GM23248 (cell line): ENCODE measurements around the gene SATB1. TPM values are rescaled to one million over a fixed set of nuclear protein-coding genes. Genes with fewer than 3 reads are reported as not detected.

Experiments
- DNase-seq: peaks from one replicate; pipeline ENCODE4 v3.0.0-alpha.2; 2015
- H2AFZ ChIP-seq: fragments of 200-600 bp; sonication (generic); 2 replicates; pipeline ENCODE4 v1.6.1; 2016; ENCODE audit warnings: antibody characterized with exemption
- H3F3A ChIP-seq: fragments of 200-600 bp; sonication (generic); 2 replicates; pipeline ENCODE4 v1.6.1; 2016; ENCODE audit warnings: mild to moderate bottlenecking, antibody characterized with exemption, mixed run types; ENCODE audit not compliant: insufficient read depth
- H3K27ac ChIP-seq: fragments of 200-600 bp; sonication (generic); 2 replicates; pipeline ENCODE4 v1.5.1; 2016; ENCODE audit warnings: mild to moderate bottlenecking
- H3K27me3 ChIP-seq: fragments of 200-600 bp; sonication (generic); replicated peaks from 2 replicates; pipeline ENCODE4 v1.6.1; 2016; ENCODE audit warnings: mild to moderate bottlenecking; ENCODE audit not compliant: insufficient read depth
- H3K36me3 ChIP-seq: fragments of 200-600 bp; sonication (generic); 2 replicates; pipeline ENCODE4 v1.6.1; 2016; ENCODE audit warnings: low read depth, mild to moderate bottlenecking
- H3K4me1 ChIP-seq: fragments of 200-600 bp; sonication (generic); 2 replicates; pipeline ENCODE4 v1.6.1; 2016; ENCODE audit warnings: mild to moderate bottlenecking; ENCODE audit not compliant: insufficient read depth
- H3K4me2 ChIP-seq: fragments of 200-600 bp; sonication (generic); one replicate; pipeline ENCODE4 v1.6.1; 2016; ENCODE audit warnings: mild to moderate bottlenecking; ENCODE audit not compliant: unreplicated experiment
- H3K4me3 ChIP-seq: fragments of 200-600 bp; sonication (generic); 2 replicates; pipeline ENCODE4 v1.5.1; 2016; ENCODE audit warnings: mild to moderate bottlenecking
- H3K79me2 ChIP-seq: fragments of 200-600 bp; sonication (generic); 2 replicates; pipeline ENCODE4 v1.6.1; 2016; ENCODE audit warnings: mild to moderate bottlenecking; ENCODE audit not compliant: insufficient read depth
- H3K9ac ChIP-seq: fragments of 200-600 bp; sonication (generic); 2 replicates; pipeline ENCODE4 v1.6.1; 2016; ENCODE audit warnings: mild to moderate bottlenecking
- H3K9me2 ChIP-seq: fragments of 200-600 bp; sonication (generic); 2 replicates; pipeline ENCODE4 v1.6.1; 2016; ENCODE audit warnings: mixed run types, mild to moderate bottlenecking, moderate library complexity; ENCODE audit not compliant: insufficient read depth
- H3K9me3 ChIP-seq: fragments of 200-600 bp; sonication (generic); one replicate; pipeline ENCODE4 v1.6.1; 2017; ENCODE audit warnings: low read depth
- H4K20me1 ChIP-seq: fragments of 200-600 bp; sonication (generic); 2 replicates; pipeline ENCODE4 v1.6.0; 2016; ENCODE audit not compliant: insufficient read depth
- EZH2 ChIP-seq: fragments of 200-600 bp; sonication (generic); IDR thresholded peaks from 2 replicates; pipeline ENCODE4 v1.6.1; 2018; ENCODE audit warnings: antibody characterized with exemption, mild to moderate bottlenecking; ENCODE audit not compliant: insufficient read depth, poor library complexity, severe bottlenecking
- EZH2phosphoT487 ChIP-seq: fragments of 200-600 bp; sonication (generic); IDR thresholded peaks from 2 replicates; pipeline ENCODE4 v1.6.1; 2018; ENCODE audit warnings: antibody characterized with exemption, moderate library complexity, mild to moderate bottlenecking, low read depth; ENCODE audit not compliant: insufficient read depth
- WGBS, 2 experiments: methylation state at CpG; one replicate each; pipeline ENCODE4 v1.1.6; 2015 to 2017; ENCODE audit warnings: low lambda C conversion rate in 2 of 2, low coverage in 1 of 2; ENCODE audit errors: missing lambda C conversion rate in 2 of 2; 5-methylcytosine and 5-hydroxymethylcytosine counted together
- in situ Hi-C: fragments of 300-500 bp; cut with MboI; formaldehyde crosslinking; loops from 2 replicates; pipeline ENCODE4 v1.15.0; 2020
- polyA plus RNA-seq: library from polyadenylated mRNA; unstranded; fragments of >200 nt; fragmentation: Nextera tagmentation; extraction: Ambion mirVana; gene quantifications from 2 replicates; pipeline ENCODE4 v1.2.1, GENCODE V29; 2016
- total RNA-seq: library from RNA; depleted of rRNA; stranded (reverse); fragments of >200 nt; shearing (Covaris generic); gene quantifications from 2 replicates; pipeline ENCODE4 v1.2.3, GENCODE V29; 2014

Gene SATB1
- total and polyA plus RNA-seq, 2 experiments from 2014 or later, result 5.7 to 12.0 TPM

DNA sequence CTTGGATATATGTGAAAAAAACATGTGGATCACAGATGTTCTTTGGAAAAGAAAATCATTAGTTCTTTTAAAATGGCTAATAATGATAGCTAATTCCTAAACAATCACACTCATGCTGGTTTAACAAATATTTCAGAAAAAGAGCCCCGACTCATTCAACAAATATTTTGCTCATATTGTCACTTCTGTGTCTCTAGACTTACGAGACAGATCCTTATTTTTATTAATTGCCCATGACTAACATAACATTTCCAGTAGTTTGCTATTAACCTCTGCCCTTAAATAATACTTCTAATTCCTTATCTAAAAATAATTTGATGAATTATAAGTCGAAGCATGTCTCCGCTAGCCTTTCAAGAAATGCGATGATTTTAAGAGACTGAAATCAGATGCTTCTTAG lies 70.4 kb downstream of the SATB1 start:
- no peak for TF ChIP-seq EZH2phosphoT487
- TF ChIP-seq EZH2, result no peak
- Histone ChIP-seq H3K36me3 (no peaks in the 10 kb centered on the region), H3K4me3 (no peak overlapping the region), H3K4me1 (peaks cover 12% of the 10 kb centered on the region), H3K4me2 (peak overlapping the region; percentile 35), H4K20me1 (no peaks in the 10 kb centered on the region), H3K27me3 (no peaks in the 10 kb centered on the region), H3K9me2 (no peaks in the 10 kb centered on the region), H3K9ac (no peak overlapping the region), H3K9me3 (no peaks in the 10 kb centered on the region), H3F3A (no peaks in the 10 kb centered on the region), H3K79me2 (no peaks in the 10 kb centered on the region), H2AFZ (no peak overlapping the region), H3K27ac (no peak overlapping the region)
- WGBS, 2 experiments, result 36 to 39% methylated on average over 5 of the region's 5 CpGs
- in situ Hi-C loops, result no loop called here
- DNase-seq, result peak; percentile 8

DNA sequence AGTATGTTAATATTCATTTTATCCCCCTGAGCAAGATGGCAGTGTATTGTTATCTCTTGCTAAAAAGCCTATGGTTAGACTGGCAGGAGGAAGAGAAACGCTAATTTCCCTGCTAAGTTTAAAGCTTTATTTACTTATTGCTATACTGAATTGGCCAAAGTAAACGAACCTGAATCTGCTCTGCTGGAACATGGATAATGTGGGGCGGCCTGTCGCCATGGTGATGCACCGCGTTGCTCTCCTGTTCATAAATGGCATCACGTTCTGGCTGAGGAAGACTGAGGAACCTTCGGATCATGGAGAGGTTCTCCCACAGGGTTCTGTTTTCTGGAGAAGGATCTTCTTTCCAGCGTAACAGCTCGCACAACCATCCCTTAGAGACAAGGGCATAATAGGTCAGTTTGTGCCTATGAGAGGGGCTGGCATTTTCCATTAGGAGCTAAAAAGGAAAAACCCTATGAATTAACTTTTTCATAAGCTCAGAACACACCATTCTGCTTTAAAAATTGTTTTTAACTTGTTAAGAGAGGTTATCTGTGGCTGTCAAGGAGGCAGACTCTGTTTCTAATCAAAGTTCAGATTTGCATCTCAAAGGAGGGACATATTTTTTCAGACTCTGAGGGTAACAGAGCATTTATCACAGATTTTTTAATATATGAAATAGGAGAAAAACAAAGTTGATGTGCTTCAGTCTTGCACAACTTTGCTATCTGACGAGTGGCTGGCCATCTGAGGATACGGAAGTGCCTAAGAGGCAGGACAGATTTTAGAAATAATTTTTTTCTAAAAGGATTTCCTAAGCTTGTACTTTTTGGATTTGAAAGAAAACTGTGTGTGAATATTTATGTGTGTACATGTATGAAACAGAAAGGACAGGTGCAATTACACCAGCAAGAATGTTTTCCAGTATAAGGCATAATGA lies 73.1 kb downstream of the SATB1 start:
- Histone ChIP-seq H2AFZ (no peak overlapping the region), H3K9me3 (no peaks in the 10 kb centered on the region), H3K27ac (no peak overlapping the region), H3K4me2 (no peak overlapping the region), H3F3A (no peaks in the 10 kb centered on the region), H3K9me2 (no peaks in the 10 kb centered on the region), H4K20me1 (no peaks in the 10 kb centered on the region), H3K4me3 (no peak overlapping the region), H3K27me3 (no peaks in the 10 kb centered on the region), H3K36me3 (peaks cover 9% of the 10 kb centered on the region; the same call in 1 of the 2 replicates), H3K9ac (no peak overlapping the region), H3K4me1 (peaks cover 12% of the 10 kb centered on the region), H3K79me2 (no peaks in the 10 kb centered on the region)
- TF ChIP-seq EZH2phosphoT487, result no peak
- TF ChIP-seq EZH2, result no peak
- in situ Hi-C loops, result no loop called here
- 90 to 92% methylated on average over 12 of the region's 12 CpGs for WGBS, 2 experiments
- DNase-seq, result no peak

DNA sequence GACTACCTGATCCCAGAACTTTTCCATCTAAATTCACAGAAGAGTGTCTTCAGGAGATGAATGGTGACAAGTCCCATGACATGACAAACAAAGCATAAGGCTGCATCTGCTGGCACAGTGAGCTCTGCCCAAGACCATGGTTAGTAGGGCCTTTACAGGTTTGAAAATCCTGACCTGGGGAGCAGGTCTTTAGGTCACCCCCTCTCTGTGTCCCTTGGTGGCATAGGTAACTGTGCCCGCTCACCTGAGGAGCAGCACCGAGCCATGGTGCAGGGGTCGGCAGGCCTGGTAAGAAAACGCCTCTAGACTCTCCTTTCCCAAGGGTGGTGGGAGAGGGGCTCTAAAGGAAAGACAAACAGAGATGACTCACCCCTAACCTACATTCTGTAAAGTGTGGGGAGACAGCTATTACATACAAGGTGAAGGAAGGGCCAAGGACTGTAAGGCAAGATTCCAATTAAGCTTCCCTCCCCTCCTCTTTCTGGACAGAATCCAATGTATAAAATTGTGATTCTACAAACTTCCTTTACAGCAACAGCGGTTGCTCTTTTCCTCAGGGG lies 74.0 kb downstream of the SATB1 start:
- no peak for DNase-seq
- Histone ChIP-seq H3K9ac (no peak overlapping the region), H3K4me3 (no peak overlapping the region), H3K9me3 (no peaks in the 10 kb centered on the region), H3K79me2 (no peaks in the 10 kb centered on the region), H4K20me1 (no peaks in the 10 kb centered on the region), H2AFZ (no peak overlapping the region), H3K36me3 (peaks cover 9% of the 10 kb centered on the region; the same call in 1 of the 2 replicates), H3K4me1 (peaks cover 12% of the 10 kb centered on the region), H3K9me2 (no peaks in the 10 kb centered on the region), H3K4me2 (no peak overlapping the region), H3K27ac (no peak overlapping the region), H3K27me3 (no peaks in the 10 kb centered on the region), H3F3A (no peaks in the 10 kb centered on the region)
- WGBS, 2 experiments, result 98 to 99% methylated on average over 5 of the region's 5 CpGs
- TF ChIP-seq EZH2 (no peak), EZH2phosphoT487 (no peak)
- in situ Hi-C loops, result no loop called here

DNA sequence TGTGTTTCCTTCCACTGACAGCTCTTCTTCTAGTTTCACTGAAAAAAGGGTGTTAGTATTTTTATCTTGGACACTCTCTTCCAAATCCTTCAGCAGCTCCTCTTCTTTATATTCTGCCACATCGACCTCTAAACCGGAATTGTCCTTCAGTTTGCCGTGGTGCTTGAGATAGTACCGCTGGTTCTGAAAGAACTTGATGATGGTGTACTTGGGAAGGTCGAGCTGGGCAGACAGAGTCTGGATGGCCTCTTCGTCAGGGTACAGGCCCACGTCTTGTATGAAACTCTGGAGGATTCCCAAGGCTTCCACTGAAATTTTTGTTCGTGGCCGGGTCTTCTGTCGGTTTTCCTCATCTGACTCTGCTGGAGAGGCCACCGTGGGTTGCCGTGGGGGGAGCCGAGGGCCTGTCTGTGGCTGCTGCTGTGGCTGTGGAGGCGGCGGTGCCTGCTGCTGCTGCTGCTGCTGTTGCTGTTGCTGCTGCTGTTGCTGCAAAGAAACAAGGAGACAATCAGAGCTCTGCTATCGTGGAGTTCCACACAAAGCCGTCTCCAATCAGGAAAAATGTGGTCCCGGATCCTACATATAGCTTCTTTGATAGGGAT lies 75.8 kb downstream of the SATB1 start:
- H2AFZ ChIP-seq, result no peak overlapping the region
- no peak for DNase-seq
- WGBS, 2 experiments, result 84 to 86% methylated on average over 18 of the region's 18 CpGs
- no peak overlapping the region for H3K4me2 ChIP-seq
- H3K27me3 ChIP-seq, result no peaks in the 10 kb centered on the region
- H3K4me3 ChIP-seq, result no peak overlapping the region
- in situ Hi-C loops, result no loop called here
- no peaks in the 10 kb centered on the region; the same call in 1 of the 2 replicates for H3K4me1 ChIP-seq
- H3K9ac ChIP-seq, result no peak overlapping the region
- no peaks in the 10 kb centered on the region for H3K9me2 ChIP-seq
- no peaks in the 10 kb centered on the region for H3F3A ChIP-seq
- no peak for TF ChIP-seq EZH2
- TF ChIP-seq EZH2phosphoT487, result no peak
- H3K9me3 ChIP-seq, result no peaks in the 10 kb centered on the region
- H4K20me1 ChIP-seq, result no peaks in the 10 kb centered on the region
- no peaks in the 10 kb centered on the region for H3K79me2 ChIP-seq
- no peak overlapping the region for H3K27ac ChIP-seq
- peaks cover 9% of the 10 kb centered on the region; the same call in 1 of the 2 replicates for H3K36me3 ChIP-seq
